Kidney epithelial cell (primary cell): ENCODE data around the gene SV2A. TPM values are rescaled to one million over a fixed set of nuclear protein-coding genes. Genes with fewer than 3 reads are reported as not detected.
"Not testable (repeated sequence)": the region's sequence is repeated elsewhere in the genome, so short reads cannot be mapped to it uniquely, and the experiment has no call there.

Source experiments
- DNase-seq: peaks from one replicate; pipeline ENCODE4 v3.0.0-alpha.2; 2010; ENCODE audit warnings: low read depth
- H3K27me3 ChIP-seq: 2 replicates; pipeline ENCODE4 v1.6.0; 2011; ENCODE audit warnings: low read length; ENCODE audit not compliant: control insufficient read depth, insufficient read depth
- H3K36me3 ChIP-seq: 2 replicates; pipeline ENCODE4 v1.5.1; 2011; ENCODE audit warnings: low read length; ENCODE audit not compliant: control insufficient read depth, insufficient read depth
- H3K4me3 ChIP-seq: 2 replicates; pipeline ENCODE4 v1.5.1; 2011; ENCODE audit warnings: low read depth, mild to moderate bottlenecking, control low read depth, low read length
- CTCF ChIP-seq: IDR thresholded peaks from 2 replicates; pipeline ENCODE4 v1.5.1; 2011; ENCODE audit warnings: mild to moderate bottlenecking, moderate library complexity, low read length, control low read depth, inconsistent platforms; ENCODE audit not compliant: insufficient read depth, poor library complexity, severe bottlenecking
- total RNA-seq: library from RNA; depleted of rRNA; stranded (reverse); fragments of >200 nt; gene quantifications from 2 replicates; pipeline ENCODE4 v1.2.3, GENCODE V29; 2015

Gene SV2A
- total RNA-seq, 1 donor from 2014 or later = 14.1 TPM

- peaks cover 6% of the 10 kb centered on the region for H3K36me3 ChIP-seq
- no peak for DNase-seq
- no peak overlapping the region for H3K4me3 ChIP-seq
- no peak for TF ChIP-seq CTCF
- H3K27me3 ChIP-seq = no peaks in the 10 kb centered on the region
Measured at GRCh38 chr1:149962736-149963135, 45.1 kb upstream of the SV2A start.

- Histone ChIP-seq H3K36me3 (peaks cover 5% of the 10 kb centered on the region), H3K27me3 (no peaks in the 10 kb centered on the region), H3K4me3 (no peak overlapping the region)
- TF ChIP-seq CTCF = peak; percentile 64
- DNase-seq = peak; percentile 47
Measured at GRCh38 chr1:149962039-149962647, 44.5 kb upstream of the SV2A start.

- DNase-seq, H3K27me3 ChIP-seq, H3K36me3 ChIP-seq, H3K4me3 ChIP-seq: not testable (repeated sequence)
Measured at GRCh38 chr1:149957548-149957947, 39.9 kb upstream of the SV2A start.

GRCh38 chr1:149949911-149950310 lies 32.3 kb upstream of the SV2A start:
- no peak for TF ChIP-seq CTCF
- Histone ChIP-seq H3K4me3 (no peak overlapping the region), H3K36me3 (peaks cover 3% of the 10 kb centered on the region), H3K27me3 (no peaks in the 10 kb centered on the region)
- no peak for DNase-seq

GRCh38 chr1:149945206-149945605 lies 27.6 kb upstream of the SV2A start:
- peaks cover 3% of the 10 kb centered on the region for H3K36me3 ChIP-seq
- H3K4me3 ChIP-seq = no peak overlapping the region
- no peak for DNase-seq
- H3K27me3 ChIP-seq = no peaks in the 10 kb centered on the region
- TF ChIP-seq CTCF = no peak

- no peak for TF ChIP-seq CTCF
- no peak overlapping the region for H3K4me3 ChIP-seq
- H3K27me3 ChIP-seq = no peaks in the 10 kb centered on the region
- no peak for DNase-seq
- peaks cover 3% of the 10 kb centered on the region for H3K36me3 ChIP-seq
Measured at GRCh38 chr1:149942885-149943284, 25.2 kb upstream of the SV2A start.
